ENCODE results near the gene PRUNE2.

Gene PRUNE2

DNA sequence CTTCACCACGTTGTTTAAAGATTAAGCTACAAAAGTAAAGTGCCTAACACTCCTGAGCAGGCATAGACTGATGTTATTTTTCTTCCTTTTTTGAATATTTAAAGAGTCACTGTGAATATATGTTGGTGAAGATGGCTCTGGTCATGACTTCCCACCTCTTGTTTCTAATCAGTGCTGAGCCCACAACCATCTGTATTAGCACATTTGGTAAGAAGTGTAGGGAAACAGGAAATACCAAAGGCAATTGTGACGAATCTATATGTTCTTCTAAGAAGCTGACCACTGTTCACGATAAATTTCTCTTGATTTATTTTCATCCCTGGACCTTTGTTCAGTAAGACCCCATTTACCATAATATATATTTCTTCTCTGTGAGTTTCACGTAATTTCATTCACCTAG, 249.9 kb downstream of the PRUNE2 start:
- no peak for DNase-seq (ENCODE audit: low read depth in 2 of 2)

DNA sequence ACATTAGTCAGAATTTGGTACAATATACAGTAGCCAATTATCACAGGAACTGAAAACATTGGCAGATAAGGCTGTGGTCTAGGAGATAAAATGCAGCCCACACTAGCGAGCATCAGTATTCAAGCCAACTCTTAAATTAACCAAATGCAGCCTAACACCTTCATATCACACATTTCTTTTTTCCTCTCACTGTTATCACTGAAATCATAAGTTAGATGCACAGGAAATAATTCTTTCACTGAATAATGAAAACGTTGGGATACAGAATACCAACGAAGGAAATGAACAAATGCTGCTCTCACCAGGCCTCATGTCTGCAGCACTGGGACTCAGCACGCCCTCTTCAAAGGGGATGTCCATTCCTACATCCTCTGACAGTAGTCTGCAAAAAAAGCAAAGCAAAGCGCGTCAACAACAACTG, 250.8 kb downstream of the PRUNE2 start:
- no peak for DNase-seq (ENCODE audit: low read depth in 2 of 2)

DNA sequence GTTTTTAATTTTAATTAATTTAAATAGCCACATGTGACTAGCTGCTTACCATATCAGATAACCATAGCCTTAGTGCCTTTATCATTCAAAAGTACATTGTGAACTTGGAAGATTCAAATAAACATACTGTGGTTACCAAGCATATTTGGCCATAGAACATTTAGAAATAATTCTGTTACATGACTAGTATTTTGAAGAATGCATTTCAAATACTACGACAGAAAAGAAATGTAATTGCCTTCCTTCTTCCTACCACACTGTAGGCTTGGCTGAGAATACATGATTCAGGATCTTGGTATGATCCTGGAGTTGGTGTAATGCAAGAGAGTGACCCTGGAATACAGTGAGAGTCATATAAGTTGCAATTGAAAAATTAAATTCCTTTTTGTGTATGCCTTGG, 251.3 kb downstream of the PRUNE2 start:
- DNase-seq (ENCODE audit: low read depth in 2 of 2): no peak

- DNase-seq (ENCODE audit: low read depth in 2 of 2): no peak
Measured at GRCh38 chr9:76654051-76654461, 251.9 kb downstream of the PRUNE2 start.

DNA sequence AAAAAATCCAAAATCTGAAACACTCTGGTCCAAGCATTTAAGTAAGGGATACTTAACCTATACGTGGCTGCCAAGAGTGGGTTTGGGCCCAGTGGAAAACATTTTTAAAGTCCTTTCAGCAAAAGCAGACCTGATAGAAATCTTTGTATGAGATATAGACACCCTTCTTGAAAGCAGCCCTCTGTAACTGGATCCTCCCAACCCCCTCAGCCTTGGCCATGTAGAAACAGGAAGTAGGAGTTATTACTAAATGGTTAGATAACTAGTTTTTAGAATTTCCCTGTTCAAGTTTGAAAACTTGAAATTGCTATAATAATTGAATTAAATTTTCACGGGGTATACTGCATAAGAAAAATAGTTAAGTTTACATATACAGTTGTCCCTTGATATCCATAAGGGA, 253.0 kb downstream of the PRUNE2 start:
- DNase-seq (ENCODE audit: low read depth in 2 of 2): no peak

GRCh38 chr9:76651119-76651705, 254.7 kb downstream of the PRUNE2 start:
- no peak for DNase-seq (ENCODE audit: low read depth in 2 of 2)

GRCh38 chr9:76650692-76651091, 255.2 kb downstream of the PRUNE2 start:
- DNase-seq (ENCODE audit: low read depth in 2 of 2): no peak

DNA sequence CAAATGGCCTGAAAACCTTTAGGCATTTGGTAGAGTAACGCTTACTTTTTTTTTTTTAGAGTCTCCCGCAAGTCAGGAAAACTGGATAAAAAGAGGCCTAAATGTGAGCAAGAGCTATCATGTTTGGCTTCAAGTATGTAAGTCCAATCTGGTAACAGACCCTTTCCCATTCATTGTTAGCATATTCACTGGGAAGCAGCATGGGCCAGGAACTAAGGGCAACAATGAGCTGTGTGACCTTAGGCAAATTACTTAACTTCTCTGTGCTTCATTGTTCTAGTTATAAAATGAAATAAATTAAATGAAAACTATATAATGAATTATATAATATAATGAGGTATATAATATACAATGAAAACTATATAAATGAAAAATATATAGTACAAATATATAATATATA, 256.0 kb downstream of the PRUNE2 start:
- DNase-seq (ENCODE audit: low read depth in 2 of 2): no peak

DNA sequence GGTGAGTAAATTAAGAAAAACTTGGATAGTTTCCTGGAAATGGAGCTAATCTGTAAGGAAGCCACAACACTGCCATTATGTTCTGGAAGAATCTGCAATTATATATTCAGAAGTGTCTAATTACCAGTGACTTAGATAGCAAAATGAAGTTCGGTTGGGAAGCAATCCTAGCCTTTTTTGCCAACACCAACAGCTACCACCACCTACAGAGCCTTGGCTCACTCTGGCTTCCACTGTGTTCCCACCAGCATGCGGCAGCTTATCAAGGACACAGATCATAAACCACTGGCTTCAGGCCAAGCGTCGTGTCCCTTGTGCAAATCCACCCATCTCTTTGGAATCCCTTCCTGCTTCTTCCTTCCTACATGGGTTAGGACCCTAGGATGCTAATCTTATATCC, 259.7 kb downstream of the PRUNE2 start:
- DNase-seq (ENCODE audit: low read depth in 2 of 2): no peak

- no peak for DNase-seq (ENCODE audit: low read depth in 2 of 2)
Measured at GRCh38 chr9:76644647-76645250, 261.2 kb downstream of the PRUNE2 start.

DNA sequence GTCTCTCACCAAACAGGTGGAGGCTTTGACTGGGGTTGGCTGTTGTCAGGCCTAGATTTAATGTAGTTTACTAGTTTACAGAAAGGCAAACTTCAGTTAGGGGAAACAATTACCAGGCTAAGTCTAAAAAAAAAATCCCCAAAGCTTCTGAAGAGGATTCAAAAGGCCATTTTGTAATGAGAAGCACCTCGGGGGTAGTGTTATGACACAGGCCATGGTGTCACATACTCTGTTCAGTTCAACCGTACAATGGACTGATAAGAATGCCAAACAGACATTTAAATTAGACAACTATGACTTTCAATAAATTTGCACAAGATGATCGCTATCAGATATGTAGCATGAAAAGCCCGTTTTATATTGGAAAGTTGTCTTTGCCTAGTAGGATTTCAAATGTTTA, 261.7 kb downstream of the PRUNE2 start:
- DNase-seq (ENCODE audit: low read depth in 2 of 2): no peak

- no peak for DNase-seq (ENCODE audit: low read depth in 2 of 2)
Measured at GRCh38 chr9:76643399-76644117, 262.4 kb downstream of the PRUNE2 start.

DNA sequence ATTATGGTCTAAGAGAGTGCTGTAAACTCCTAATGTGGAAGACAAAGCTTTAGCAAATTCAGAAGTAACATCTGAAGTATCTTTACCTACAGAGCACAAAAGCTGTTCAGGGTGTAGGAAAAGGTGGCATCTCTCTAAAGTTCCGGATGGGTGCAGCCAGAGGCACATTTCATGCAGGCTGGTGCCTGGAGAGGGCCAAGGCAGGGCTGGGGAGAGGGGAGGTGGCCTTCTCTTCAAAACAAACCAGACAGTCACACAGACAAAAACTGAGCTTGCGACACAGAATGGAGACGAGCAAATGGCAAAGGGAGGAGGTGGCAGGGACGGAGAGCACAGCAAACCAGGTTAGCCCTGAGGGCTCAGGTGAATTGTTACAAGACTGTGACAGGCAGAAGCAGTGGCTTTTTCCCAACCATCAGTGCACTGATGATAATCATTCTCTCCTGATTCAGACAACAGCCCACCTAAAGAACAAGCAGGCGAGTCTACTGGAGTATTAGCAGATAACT, 263.2 kb downstream of the PRUNE2 start:
- DNase-seq (ENCODE audit: low read depth in 2 of 2): no peak

DNA sequence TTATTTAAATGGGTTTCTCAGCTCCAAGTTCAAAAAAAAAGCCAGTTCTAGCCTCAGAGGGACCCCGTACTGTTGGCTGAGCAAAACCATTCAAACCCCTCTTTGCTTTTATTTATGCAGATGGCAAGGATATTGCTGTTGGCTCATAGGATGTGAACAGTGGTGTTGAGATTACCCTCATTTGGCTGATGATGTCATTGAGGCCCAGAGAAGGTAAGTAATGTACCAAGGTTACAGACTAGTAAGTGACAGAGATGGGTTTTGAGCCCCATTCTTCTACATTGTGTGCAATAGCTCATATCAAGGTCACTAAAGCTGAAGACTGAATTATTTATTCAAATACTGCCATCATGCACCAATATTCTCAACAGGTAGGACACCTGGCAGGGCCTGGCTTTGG, 263.8 kb downstream of the PRUNE2 start:
- no peak for DNase-seq (ENCODE audit: low read depth in 2 of 2)

DNA sequence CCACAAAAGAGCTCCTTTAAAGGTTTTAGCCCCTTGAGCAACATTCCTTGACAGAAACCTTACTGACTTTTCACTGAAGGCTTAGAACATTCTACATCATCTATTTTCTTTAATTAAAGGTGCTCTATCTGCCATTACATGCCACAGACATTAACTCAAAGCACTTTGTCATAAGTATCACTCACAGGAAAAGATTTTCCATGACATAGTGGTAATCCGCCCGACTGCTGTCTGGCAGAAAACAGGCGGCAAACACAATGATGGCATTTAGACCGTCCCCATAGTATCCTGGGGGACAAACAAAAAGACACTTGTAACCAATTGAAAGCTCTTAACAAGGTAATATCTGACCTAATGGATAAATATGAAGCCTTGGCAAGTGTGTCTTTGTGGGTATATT, 267.9 kb downstream of the PRUNE2 start:
- no peak for DNase-seq (ENCODE audit: low read depth in 2 of 2)

GRCh38 chr9:76637416-76637815, 268.5 kb downstream of the PRUNE2 start:
- no peak for DNase-seq (ENCODE audit: low read depth in 2 of 2)

GRCh38 chr9:76634356-76635054, 271.4 kb downstream of the PRUNE2 start:
- DNase-seq (ENCODE audit: low read depth in 2 of 2): no peak

- DNase-seq (ENCODE audit: low read depth in 2 of 2): no peak
Measured at GRCh38 chr9:76630916-76631315, 275.0 kb downstream of the PRUNE2 start.

- no peak for DNase-seq (ENCODE audit: low read depth in 2 of 2)
Measured at GRCh38 chr9:76629205-76629990, 276.5 kb downstream of the PRUNE2 start.

- no peak for DNase-seq (ENCODE audit: low read depth in 2 of 2)
Measured at GRCh38 chr9:76628155-76628554, 277.8 kb downstream of the PRUNE2 start.

DNA sequence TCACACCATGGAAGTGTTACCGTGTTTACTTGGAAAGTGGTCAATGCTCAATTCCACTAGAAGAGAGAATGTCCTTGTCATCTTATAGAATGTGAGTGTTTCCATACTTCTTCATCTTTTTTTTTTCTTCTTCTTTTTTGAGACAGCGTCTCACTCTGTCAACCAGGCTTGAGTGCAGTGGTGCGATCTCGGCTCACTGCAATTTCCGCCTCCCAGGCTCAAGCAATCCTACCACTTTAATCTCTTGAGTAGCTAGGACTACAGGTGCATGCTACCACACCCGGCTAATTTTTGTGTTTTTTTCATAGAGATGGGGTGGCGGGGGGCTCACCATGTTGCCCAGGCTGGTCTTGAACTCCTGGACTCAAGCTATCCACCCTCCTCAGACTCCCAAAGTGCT, 278.9 kb downstream of the PRUNE2 start:
- DNase-seq (ENCODE audit: low read depth in 2 of 2): no peak

DNA sequence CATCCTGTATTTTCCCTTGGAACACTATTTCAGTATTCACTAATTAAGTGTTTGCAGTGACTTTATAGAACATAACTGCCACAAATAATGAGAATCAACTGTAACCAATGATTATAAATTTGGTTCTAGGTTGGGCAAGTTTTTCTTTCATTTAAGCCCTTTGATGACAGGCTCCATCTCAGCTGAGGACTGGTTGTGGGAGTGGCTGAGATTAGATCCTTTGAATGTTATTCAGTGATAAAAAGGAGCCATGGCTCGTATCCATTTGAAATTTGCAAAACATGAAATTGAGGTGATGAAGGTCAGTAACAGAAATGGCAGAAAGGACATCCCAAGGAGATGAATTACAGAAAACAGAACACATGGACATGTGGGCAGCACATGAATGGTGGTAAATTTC, 279.8 kb downstream of the PRUNE2 start:
- no peak for DNase-seq (ENCODE audit: low read depth in 2 of 2)
